Mesenchymal stem cell (in vitro differentiated cells and primary cell): ENCODE measurements around the gene VEGFA.

Experiments used
- DNase-seq: peaks from one replicate; pipeline ENCODE4 v3.0.0-alpha.2; 2013
- H2AFZ ChIP-seq: one replicate; pipeline ENCODE4 v1.6.1; 2013; ENCODE audit warnings: low read depth, mild to moderate bottlenecking, control low read depth, inconsistent platforms, low read length, moderate library complexity
- H2AK5ac ChIP-seq: 2 replicates; pipeline ENCODE4 v1.6.1; 2013; ENCODE audit warnings: low read length, moderate library complexity, mild to moderate bottlenecking, inconsistent platforms; ENCODE audit not compliant: severe bottlenecking
- H2BK120ac ChIP-seq: one replicate; pipeline ENCODE4 v1.6.1; 2013; ENCODE audit warnings: low read depth, mild to moderate bottlenecking, inconsistent platforms, low read length, moderate library complexity
- H2BK12ac ChIP-seq, 2 experiments: one replicate each; pipeline ENCODE4 v1.6.1; 2013; ENCODE audit warnings: inconsistent platforms in 2 of 2, low read length in 2 of 2, mild to moderate bottlenecking in 2 of 2, moderate library complexity in 2 of 2, control low read depth in 1 of 2
- H2BK15ac ChIP-seq: one replicate; pipeline ENCODE4 v1.6.1; 2013; ENCODE audit warnings: mild to moderate bottlenecking, low read depth, inconsistent platforms; ENCODE audit not compliant: poor library complexity, severe bottlenecking
- H2BK5ac ChIP-seq: 2 replicates; pipeline ENCODE4 v1.6.1; 2013; ENCODE audit warnings: low read depth, mild to moderate bottlenecking, low read length, control low read depth, inconsistent platforms; ENCODE audit not compliant: poor library complexity, severe bottlenecking
- H3K14ac ChIP-seq, 2 experiments: one replicate each; pipeline ENCODE4 v1.6.1; 2013; ENCODE audit warnings: inconsistent platforms in 2 of 2, low read length in 2 of 2, control low read depth in 1 of 2, mild to moderate bottlenecking in 1 of 2, moderate library complexity in 1 of 2
- H3K18ac ChIP-seq, 2 experiments: one replicate each; pipeline ENCODE4 v1.6.1; 2013; ENCODE audit warnings: inconsistent platforms in 2 of 2, low read length in 2 of 2, control low read depth in 1 of 2, low read depth in 1 of 2, mild to moderate bottlenecking in 1 of 2
- H3K23ac ChIP-seq, 2 experiments: one replicate each; pipeline ENCODE4 v1.6.1; 2013; ENCODE audit warnings: inconsistent platforms in 2 of 2, low read length in 2 of 2, mild to moderate bottlenecking in 2 of 2, moderate library complexity in 2 of 2, control low read depth in 1 of 2
- H3K27ac ChIP-seq: 2 replicates; pipeline ENCODE4 v1.5.1; 2013; ENCODE audit warnings: mild to moderate bottlenecking, moderate library complexity, low read length, control low read depth, inconsistent platforms; ENCODE audit not compliant: poor library complexity, severe bottlenecking
- H3K27me3 ChIP-seq, 2 experiments: 2 replicates each; pipeline versions ENCODE4 v1.6.1 to v1.7.0; 2013; ENCODE audit warnings: low read length in 2 of 2, mild to moderate bottlenecking in 2 of 2, moderate library complexity in 2 of 2, control low read depth in 1 of 2, inconsistent platforms in 1 of 2; ENCODE audit not compliant: control insufficient read depth in 1 of 2, insufficient read depth in 1 of 2
- H3K36me3 ChIP-seq, 2 experiments: 2 replicates each; pipeline versions ENCODE4 v1.6.1 to v1.7.0; 2013; ENCODE audit warnings: low read length in 2 of 2, control low read depth in 1 of 2, inconsistent platforms in 1 of 2, low read depth in 1 of 2, mild to moderate bottlenecking in 1 of 2; ENCODE audit not compliant: insufficient read depth in 2 of 2, control insufficient read depth in 1 of 2
- H3K4ac ChIP-seq, 2 experiments: one replicate each; pipeline ENCODE4 v1.6.1; 2013; ENCODE audit warnings: inconsistent platforms in 2 of 2, low read length in 2 of 2, mild to moderate bottlenecking in 2 of 2, moderate library complexity in 2 of 2, control low read depth in 1 of 2, low read depth in 1 of 2
- H3K4me1 ChIP-seq: 2 replicates; pipeline ENCODE4 v1.6.1; 2013; ENCODE audit warnings: low read depth, low read length, control low read depth; ENCODE audit not compliant: control insufficient read depth, insufficient read depth
- H3K4me2 ChIP-seq: 2 replicates; pipeline ENCODE4 v1.6.1; 2013; ENCODE audit warnings: low read length, mild to moderate bottlenecking, inconsistent platforms; ENCODE audit not compliant: poor library complexity, severe bottlenecking
- H3K4me3 ChIP-seq, 2 experiments: 2 replicates each; pipeline versions ENCODE4 v1.5.1 to v1.7.0; 2013; ENCODE audit warnings: low read length in 2 of 2, mild to moderate bottlenecking in 2 of 2, control low read depth in 1 of 2, low read depth in 1 of 2; ENCODE audit not compliant: insufficient read depth in 1 of 2
- H3K79me1 ChIP-seq: replicated peaks from 2 replicates; pipeline ENCODE4 v1.6.1; 2013; ENCODE audit warnings: mild to moderate bottlenecking, control low read depth, low read length, inconsistent platforms; ENCODE audit not compliant: poor library complexity, severe bottlenecking
- H3K9ac ChIP-seq: 2 replicates; pipeline ENCODE4 v1.7.0; 2013; ENCODE audit warnings: mild to moderate bottlenecking, low read length, moderate library complexity
- H3K9me3 ChIP-seq: 2 replicates; pipeline ENCODE4 v1.7.0; 2013; ENCODE audit warnings: mild to moderate bottlenecking, low read length; ENCODE audit not compliant: control insufficient read depth
- H4K8ac ChIP-seq: one replicate; pipeline ENCODE4 v1.6.1; 2013; ENCODE audit warnings: inconsistent platforms, mild to moderate bottlenecking, low read length, moderate library complexity
- H4K91ac ChIP-seq: one replicate; pipeline ENCODE4 v1.6.1; 2013; ENCODE audit warnings: mild to moderate bottlenecking, low read length, inconsistent platforms
- WGBS: methylation state at CpG from one replicate; pipeline ENCODE4 v1.1.7; 2013; ENCODE audit warnings: mixed read lengths; 5-methylcytosine and 5-hydroxymethylcytosine counted together

VEGFA gene

GRCh38 chr6:43830775-43831174 is 60.8 kb downstream of the VEGFA start:
- no peak overlapping the region for H4K8ac ChIP-seq
- peaks cover 13% of the 10 kb centered on the region for H3K4me1 ChIP-seq
- no peak overlapping the region for H2BK12ac ChIP-seq
- no peak overlapping the region for H2AK5ac ChIP-seq
- no peak overlapping the region for H2BK5ac ChIP-seq
- H3K36me3 ChIP-seq: no peaks in the 10 kb centered on the region
- H3K14ac ChIP-seq: no peak overlapping the region
- no peaks in the 10 kb centered on the region for H3K79me1 ChIP-seq
- no peak overlapping the region for H2BK120ac ChIP-seq
- H3K18ac ChIP-seq: no peak overlapping the region
- no peak overlapping the region for H4K91ac ChIP-seq
- H2AFZ ChIP-seq: no peak overlapping the region
- H3K9me3 ChIP-seq: no peaks in the 10 kb centered on the region
- no peak overlapping the region for H3K4ac ChIP-seq
- 77% methylated on average over 5 of the region's 8 CpGs for WGBS
- H3K23ac ChIP-seq: no peak overlapping the region
- peaks cover 11 to 41% of the 10 kb centered on the region in 2 experiments for H3K27me3 ChIP-seq
- no peak overlapping the region for H3K4me2 ChIP-seq
- DNase-seq: no peak
- no peak overlapping the region for H3K4me3 ChIP-seq
- H3K9ac ChIP-seq: no peak overlapping the region
- H3K27ac ChIP-seq: no peak overlapping the region
- no peak overlapping the region for H2BK15ac ChIP-seq

DNA sequence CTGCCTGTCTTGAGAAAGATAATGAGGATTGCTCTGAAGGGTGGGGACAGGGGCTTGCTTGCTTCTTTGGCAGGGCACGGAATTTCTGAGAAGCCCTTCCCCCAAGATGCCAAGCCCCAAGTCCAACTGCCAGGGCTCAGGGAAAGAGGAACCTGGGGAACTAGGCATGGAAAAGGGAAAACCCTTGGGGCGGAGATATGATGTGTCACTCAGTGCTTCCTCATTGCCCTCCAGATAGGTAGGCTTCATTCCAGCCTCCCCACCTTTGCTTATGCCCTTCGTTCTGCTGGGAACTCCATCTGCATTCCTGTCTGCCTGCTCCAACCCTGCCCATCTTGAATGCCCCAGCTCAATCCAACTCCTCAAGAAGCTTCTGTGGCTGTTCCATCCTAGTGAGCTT is 61.2 kb downstream of the VEGFA start:
- Histone ChIP-seq H3K4me3 (no peak overlapping the region), H3K4me2 (no peak overlapping the region), H3K27ac (no peak overlapping the region), H3K9ac (no peak overlapping the region), H3K18ac (no peak overlapping the region), H3K4ac (no peak overlapping the region), H4K91ac (no peak overlapping the region), H3K27me3 (peaks cover 11 to 38% of the 10 kb centered on the region in 2 experiments), H3K79me1 (no peaks in the 10 kb centered on the region), H3K9me3 (no peaks in the 10 kb centered on the region), H2BK15ac (no peak overlapping the region), H3K4me1 (peaks cover 17% of the 10 kb centered on the region), H2AK5ac (no peak overlapping the region), H2AFZ (no peak overlapping the region), H2BK120ac (no peak overlapping the region), H3K14ac (no peak overlapping the region), H2BK5ac (no peak overlapping the region), H2BK12ac (no peak overlapping the region), H3K36me3 (no peaks in the 10 kb centered on the region), H4K8ac (no peak overlapping the region), H3K23ac (no peak overlapping the region)
- no peak for DNase-seq
- 79% methylated on average over 3 of the region's 3 CpGs for WGBS

GRCh38 chr6:43833223-43833995 is 63.4 kb downstream of the VEGFA start:
- Histone ChIP-seq H3K4me3 (no peak overlapping the region), H3K14ac (no peak overlapping the region), H3K4ac (no peak overlapping the region), H4K8ac (no peak overlapping the region), H3K36me3 (no peaks in the 10 kb centered on the region), H2BK120ac (no peak overlapping the region), H2BK5ac (no peak overlapping the region), H3K27me3 (peaks cover 11 to 33% of the 10 kb centered on the region in 2 experiments), H3K4me1 (peaks cover 26% of the 10 kb centered on the region), H3K18ac (peak overlapping the region in 1 of 2 experiments; percentile 19), H2AK5ac (no peak overlapping the region), H4K91ac (peak overlapping the region; percentile 35), H3K9me3 (no peaks in the 10 kb centered on the region), H2BK12ac (peak overlapping the region; percentile 42 to 58), H3K23ac (no peak overlapping the region), H2AFZ (no peak overlapping the region), H3K4me2 (no peak overlapping the region), H2BK15ac (peak overlapping the region; percentile 33), H3K79me1 (no peaks in the 10 kb centered on the region), H3K27ac (no peak overlapping the region), H3K9ac (no peak overlapping the region)
- DNase-seq: peak; percentile 74
- WGBS: 78% methylated on average over 7 of the region's 7 CpGs

DNA sequence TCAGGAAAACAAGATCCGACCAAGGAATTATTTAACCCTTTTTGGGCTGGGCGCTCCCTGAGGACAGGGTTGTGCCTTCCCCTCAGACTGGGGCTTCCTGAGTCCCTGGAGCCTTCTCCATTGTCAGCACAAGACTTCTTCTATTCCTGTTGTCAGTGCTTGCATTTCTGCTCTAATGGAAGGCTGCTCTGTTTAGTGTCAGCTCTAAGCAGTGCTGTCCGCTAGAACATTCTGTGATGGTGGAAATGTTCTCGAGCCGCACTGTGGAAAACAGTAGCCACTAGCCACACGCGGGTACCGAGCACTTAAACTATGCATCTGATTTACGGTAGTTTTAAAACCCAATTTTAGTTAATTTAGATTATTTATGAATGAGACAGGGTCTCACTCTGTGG is 64.0 kb downstream of the VEGFA start:
- Histone ChIP-seq H2BK5ac (no peak overlapping the region), H2BK12ac (peak overlapping the region in 1 of 2 experiments; percentile 41), H3K18ac (no peak overlapping the region), H3K4ac (no peak overlapping the region), H4K91ac (peak overlapping the region; percentile 35), H3K9ac (no peak overlapping the region), H3K14ac (no peak overlapping the region), H3K23ac (no peak overlapping the region), H3K4me1 (peaks cover 32% of the 10 kb centered on the region), H3K4me3 (no peak overlapping the region), H3K27ac (no peak overlapping the region), H3K36me3 (no peaks in the 10 kb centered on the region), H2BK15ac (peak overlapping the region; percentile 33), H3K27me3 (peaks cover 11 to 33% of the 10 kb centered on the region in 2 experiments), H3K9me3 (no peaks in the 10 kb centered on the region), H2AK5ac (no peak overlapping the region), H4K8ac (no peak overlapping the region), H3K79me1 (no peaks in the 10 kb centered on the region), H2AFZ (no peak overlapping the region), H2BK120ac (no peak overlapping the region), H3K4me2 (no peak overlapping the region)
- no peak for DNase-seq
- 85% methylated on average over 7 of the region's 9 CpGs for WGBS
